AG09319 (cell line): Measurements from ENCODE around the gene GRIA3.
A peak's percentile ranks its signal among the peaks of the same experiment; 100 is the strongest.

Experiments used
- DNase-seq: peaks from one replicate; pipeline ENCODE4 v3.0.0-alpha.2; 2010; ENCODE audit warnings: low read depth; ENCODE audit errors: extremely low read depth
- CTCF ChIP-seq: IDR thresholded peaks from 2 replicates; pipeline ENCODE4 v1.5.1; 2011; ENCODE audit warnings: low read depth, mild to moderate bottlenecking, inconsistent platforms, low read length, moderate library complexity

The GRIA3 gene

GRCh38 chrX:123337886-123338639 is 154.0 kb downstream of the GRIA3 start:
- TF ChIP-seq CTCF, result no peak
- DNase-seq, result no peak

- DNase-seq, result peak; percentile 15
- TF ChIP-seq CTCF, result no peak
Observed at GRCh38 chrX:123339221-123339905, 155.3 kb downstream of the GRIA3 start.

- peak; percentile 16 for DNase-seq
- no peak for TF ChIP-seq CTCF
Observed at GRCh38 chrX:123340696-123341095, 156.6 kb downstream of the GRIA3 start.

GRCh38 chrX:123348468-123348867 is 164.4 kb downstream of the GRIA3 start:
- DNase-seq, result no peak
- TF ChIP-seq CTCF, result no peak

GRCh38 chrX:123350226-123350625 is 166.1 kb downstream of the GRIA3 start:
- no peak for TF ChIP-seq CTCF

GRCh38 chrX:123357941-123358340 is 173.9 kb downstream of the GRIA3 start:
- TF ChIP-seq CTCF, result no peak
- no peak for DNase-seq

More at GRCh38 chrX:123350226-123350625, 166.1 kb downstream of the GRIA3 start:
- no peak for DNase-seq

- no peak for TF ChIP-seq CTCF
- DNase-seq, result no peak
Observed at GRCh38 chrX:123358457-123358856, 174.4 kb downstream of the GRIA3 start.
